GM12801 (cell line): ENCODE results near the gene ZBTB8A.

Source experiments
- TF ChIP-seq, protein P1 (sequence below): IDR thresholded peaks from one replicate; pipeline ENCODE4 v1.5.1; 2011; ENCODE audit warnings: control low read depth; ENCODE audit not compliant: insufficient read length; ENCODE audit errors: extremely low read depth

The ZBTB8A gene

GRCh38 chr1:32592943-32593342 lies 53.7 kb downstream of the ZBTB8A start:
- TF ChIP-seq, protein P1, sequence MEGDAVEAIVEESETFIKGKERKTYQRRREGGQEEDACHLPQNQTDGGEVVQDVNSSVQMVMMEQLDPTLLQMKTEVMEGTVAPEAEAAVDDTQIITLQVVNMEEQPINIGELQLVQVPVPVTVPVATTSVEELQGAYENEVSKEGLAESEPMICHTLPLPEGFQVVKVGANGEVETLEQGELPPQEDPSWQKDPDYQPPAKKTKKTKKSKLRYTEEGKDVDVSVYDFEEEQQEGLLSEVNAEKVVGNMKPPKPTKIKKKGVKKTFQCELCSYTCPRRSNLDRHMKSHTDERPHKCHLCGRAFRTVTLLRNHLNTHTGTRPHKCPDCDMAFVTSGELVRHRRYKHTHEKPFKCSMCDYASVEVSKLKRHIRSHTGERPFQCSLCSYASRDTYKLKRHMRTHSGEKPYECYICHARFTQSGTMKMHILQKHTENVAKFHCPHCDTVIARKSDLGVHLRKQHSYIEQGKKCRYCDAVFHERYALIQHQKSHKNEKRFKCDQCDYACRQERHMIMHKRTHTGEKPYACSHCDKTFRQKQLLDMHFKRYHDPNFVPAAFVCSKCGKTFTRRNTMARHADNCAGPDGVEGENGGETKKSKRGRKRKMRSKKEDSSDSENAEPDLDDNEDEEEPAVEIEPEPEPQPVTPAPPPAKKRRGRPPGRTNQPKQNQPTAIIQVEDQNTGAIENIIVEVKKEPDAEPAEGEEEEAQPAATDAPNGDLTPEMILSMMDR, result no peak

GRCh38 chr1:32600034-32600433 lies 60.8 kb downstream of the ZBTB8A start:
- TF ChIP-seq, protein P1, result no peak

DNA sequence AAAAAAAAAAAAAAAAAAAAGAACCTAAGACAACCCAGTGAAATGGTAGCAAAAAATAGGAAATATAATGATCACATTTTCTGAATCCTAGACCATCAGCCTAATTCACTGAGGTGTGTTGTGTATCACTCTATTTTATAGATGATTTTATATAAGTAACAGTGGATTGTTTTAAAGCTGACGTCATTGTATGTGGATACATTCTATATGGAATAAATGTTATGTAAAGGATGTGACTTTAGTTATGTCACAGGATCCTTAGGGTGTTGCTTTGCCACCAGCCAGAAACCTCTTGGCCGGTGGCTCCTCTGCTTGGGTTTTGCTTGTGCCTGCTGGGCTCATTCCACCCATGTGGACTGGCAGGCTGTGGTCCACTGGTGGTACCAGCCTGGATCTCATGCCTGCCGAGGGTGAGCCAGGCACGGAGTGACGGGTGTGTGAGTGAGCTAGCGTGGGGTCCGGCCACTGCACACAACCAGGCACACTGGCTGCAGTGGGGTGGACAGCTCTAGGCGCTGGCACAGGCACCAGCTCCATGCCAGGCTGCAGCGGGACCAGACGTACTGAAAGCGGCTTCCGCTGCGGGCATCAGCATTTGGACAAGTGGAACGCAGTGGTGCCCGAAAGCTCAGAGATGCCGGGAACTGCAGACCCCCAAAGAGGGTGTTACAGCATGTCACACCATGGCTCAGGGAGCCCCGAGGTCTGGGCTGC lies 66.6 kb downstream of the ZBTB8A start:
- TF ChIP-seq, protein P1, result no peak

DNA sequence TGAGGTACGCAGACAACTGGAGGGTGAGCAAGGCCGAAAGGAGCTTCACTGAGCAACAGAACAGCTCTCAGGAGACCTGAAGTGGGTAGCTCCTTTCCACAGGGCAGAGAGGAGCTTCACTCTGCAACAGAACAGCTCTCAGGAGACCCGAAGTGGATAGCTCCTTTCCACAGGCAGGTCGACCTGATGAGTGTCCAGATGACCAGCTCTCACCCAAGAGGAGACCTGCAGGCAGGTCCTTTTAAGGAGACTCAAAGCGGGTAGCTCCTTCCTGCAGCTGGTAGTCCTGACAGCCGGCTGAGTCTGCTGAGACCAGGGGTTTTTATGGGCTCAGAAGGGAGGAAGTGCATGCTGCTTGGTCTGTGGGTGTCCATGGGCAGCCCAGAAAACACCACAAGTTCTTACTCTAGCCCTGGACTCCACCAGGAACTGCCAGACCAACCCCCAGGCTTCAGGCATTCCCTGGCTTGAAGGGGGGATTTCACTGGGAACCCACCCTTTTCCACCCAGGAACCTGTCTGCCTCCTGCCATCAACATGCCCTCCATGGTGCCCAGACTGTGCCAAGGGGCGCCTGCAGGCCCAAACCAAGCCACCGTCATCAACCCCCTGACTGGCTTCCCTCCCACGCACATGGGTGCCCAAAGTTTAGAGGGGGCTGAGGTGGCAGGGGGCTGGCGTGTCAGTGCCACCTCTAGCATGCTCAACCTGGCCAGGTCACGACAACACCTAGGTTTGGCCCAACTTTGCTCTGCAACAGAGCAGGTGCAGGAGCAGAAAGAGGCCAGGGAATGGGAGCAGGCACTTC lies 67.5 kb downstream of the ZBTB8A start:
- TF ChIP-seq, protein P1, result no peak

DNA sequence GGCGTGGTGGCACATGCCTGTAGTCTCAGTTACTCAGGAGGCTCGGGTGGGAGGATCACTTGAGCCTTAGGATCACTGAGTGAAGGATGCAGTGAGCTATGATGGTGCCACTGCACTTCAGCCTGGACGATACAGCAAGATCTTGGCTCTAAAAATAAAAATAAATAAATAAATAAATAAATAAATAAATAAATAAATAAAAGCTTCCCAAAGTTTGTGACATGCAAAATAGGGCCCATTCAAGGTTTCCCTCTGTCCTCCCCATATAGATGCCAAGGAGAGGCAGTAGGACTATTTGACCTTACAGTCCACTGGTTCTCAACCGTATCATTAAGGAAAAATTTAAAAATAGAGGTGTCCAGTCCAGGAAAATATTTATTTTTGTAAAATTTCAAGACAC lies 70.0 kb downstream of the ZBTB8A start:
- TF ChIP-seq, protein P1, result no peak

DNA sequence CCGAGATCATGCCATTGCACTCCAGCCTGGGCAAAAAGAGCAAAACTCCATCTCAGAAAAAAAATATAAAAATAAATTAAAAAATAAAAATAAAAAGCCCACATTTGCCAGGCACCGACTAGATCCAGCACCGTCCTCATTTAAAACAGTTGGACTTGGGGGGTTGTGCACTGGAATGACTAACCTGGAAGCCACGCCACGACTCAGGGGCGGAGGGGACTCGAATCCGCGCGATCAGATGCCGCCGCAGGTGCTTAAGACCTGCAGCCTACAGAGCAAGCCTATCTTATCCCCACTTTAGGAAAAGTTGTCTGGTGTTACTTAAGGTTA lies 72.6 kb downstream of the ZBTB8A start:
- TF ChIP-seq, protein P1, result no peak

DNA sequence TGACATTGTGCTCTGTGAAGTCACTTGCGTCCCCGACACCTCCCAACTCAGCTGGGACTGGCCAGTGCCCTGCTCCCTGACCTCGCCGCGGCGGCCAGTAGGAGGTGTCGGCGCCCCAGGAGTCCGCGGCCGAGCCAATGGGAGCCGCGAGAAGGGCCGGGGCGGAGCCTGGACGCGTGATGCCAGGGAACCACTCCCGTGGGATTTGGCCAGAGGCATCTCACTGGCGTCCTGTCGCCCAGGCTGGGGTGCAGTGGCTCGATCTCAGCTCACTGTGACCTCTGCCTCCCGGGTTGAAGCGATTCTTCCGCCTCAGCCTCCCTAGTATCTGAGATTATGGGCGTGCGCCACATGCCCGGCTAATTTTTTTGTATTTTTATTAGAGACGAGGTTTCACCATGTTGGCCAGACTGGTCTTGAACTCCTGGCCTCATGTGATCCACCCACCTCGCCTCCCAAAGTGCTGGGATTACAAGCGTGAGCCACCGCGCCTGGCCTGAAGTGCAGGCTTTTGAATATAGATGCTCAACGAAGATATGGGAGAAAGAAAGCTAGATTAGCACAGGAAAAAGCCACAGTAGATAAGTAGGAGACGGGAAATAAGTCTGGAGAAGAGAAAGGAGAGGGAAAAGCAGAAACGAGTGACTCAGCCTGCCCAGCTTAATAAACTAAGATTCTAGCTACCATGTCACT lies 73.1 kb downstream of the ZBTB8A start:
- TF ChIP-seq, protein P1, result no peak
